GM13977 (cell line): Measurements from ENCODE around the gene ST7.

Experiments
- DNase-seq: peaks from one replicate; pipeline ENCODE4 v3.0.0; 2012; ENCODE audit warnings: low spot score
- in situ Hi-C: fragments of 300-500 bp; cut with MboI; formaldehyde crosslinking; loops from one replicate; pipeline ENCODE4 v1.12.0; 2022; ENCODE audit warnings: low sequenced_read_pairs, low pct_unique_long_range_greater_than_20kb, mixed read lengths, inconsistent platforms; ENCODE audit not compliant: unreplicated experiment
- TF ChIP-seq, protein P1 (sequence below): IDR thresholded peaks from 2 replicates; pipeline ENCODE4 v1.5.1; 2012; ENCODE audit warnings: mild to moderate bottlenecking, control low read depth; ENCODE audit not compliant: insufficient read depth; ENCODE audit errors: extremely low read depth, missing control alignments

ST7 gene

DNA sequence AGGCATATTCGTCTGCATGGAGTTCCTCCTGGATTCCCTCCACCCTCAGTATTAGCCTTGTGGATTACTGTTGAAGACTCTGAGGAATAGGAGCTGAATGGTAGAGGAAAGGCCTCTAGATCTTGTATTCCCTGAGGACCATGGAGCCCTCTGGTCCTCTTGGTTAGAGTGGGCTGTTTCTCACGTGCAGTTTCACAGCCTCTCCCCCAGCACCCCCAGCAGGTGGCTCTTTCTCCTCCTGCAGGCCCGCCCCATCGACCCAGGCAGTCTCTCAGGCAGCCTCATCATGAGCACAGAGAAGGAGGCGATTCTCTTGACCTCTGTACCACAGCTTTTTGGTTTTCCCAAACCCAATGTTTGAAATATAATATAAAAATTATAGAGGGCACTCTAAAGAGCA lies 267.5 kb downstream of the ST7 start:
- DNase-seq = no peak
- TF ChIP-seq, protein P1, sequence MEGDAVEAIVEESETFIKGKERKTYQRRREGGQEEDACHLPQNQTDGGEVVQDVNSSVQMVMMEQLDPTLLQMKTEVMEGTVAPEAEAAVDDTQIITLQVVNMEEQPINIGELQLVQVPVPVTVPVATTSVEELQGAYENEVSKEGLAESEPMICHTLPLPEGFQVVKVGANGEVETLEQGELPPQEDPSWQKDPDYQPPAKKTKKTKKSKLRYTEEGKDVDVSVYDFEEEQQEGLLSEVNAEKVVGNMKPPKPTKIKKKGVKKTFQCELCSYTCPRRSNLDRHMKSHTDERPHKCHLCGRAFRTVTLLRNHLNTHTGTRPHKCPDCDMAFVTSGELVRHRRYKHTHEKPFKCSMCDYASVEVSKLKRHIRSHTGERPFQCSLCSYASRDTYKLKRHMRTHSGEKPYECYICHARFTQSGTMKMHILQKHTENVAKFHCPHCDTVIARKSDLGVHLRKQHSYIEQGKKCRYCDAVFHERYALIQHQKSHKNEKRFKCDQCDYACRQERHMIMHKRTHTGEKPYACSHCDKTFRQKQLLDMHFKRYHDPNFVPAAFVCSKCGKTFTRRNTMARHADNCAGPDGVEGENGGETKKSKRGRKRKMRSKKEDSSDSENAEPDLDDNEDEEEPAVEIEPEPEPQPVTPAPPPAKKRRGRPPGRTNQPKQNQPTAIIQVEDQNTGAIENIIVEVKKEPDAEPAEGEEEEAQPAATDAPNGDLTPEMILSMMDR = no peak
- in situ Hi-C loops = no loop called here

GRCh38 chr7:117225536-117225935 lies 272.2 kb downstream of the ST7 start:
- DNase-seq = no peak
- TF ChIP-seq, protein P1 = no peak
- in situ Hi-C loops = no loop called here

GRCh38 chr7:117227091-117227490 lies 273.8 kb downstream of the ST7 start:
- in situ Hi-C loops = no loop called here
- DNase-seq = no peak
- TF ChIP-seq, protein P1 = no peak

DNA sequence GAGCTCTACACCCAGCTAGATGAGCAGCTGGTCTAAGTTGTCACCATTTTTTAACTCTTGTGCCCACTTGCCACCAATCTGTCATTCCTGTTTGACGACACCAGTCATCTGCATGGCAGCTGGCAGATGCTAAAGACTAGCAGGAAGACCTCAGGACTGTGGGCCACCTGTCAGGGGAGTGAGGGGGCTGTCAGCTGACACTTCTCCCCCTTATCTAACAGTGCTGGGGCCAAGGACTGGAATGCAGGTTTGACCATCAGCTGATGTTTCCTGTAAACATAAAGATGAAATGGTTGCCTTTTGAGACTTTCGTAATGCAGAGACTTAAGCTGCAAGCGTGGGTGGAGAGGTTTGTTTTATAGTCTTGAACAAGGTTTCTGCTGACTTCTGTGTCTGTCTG lies 276.0 kb downstream of the ST7 start:
- DNase-seq = no peak
- TF ChIP-seq, protein P1 = no peak
- in situ Hi-C loops = no loop called here

DNA sequence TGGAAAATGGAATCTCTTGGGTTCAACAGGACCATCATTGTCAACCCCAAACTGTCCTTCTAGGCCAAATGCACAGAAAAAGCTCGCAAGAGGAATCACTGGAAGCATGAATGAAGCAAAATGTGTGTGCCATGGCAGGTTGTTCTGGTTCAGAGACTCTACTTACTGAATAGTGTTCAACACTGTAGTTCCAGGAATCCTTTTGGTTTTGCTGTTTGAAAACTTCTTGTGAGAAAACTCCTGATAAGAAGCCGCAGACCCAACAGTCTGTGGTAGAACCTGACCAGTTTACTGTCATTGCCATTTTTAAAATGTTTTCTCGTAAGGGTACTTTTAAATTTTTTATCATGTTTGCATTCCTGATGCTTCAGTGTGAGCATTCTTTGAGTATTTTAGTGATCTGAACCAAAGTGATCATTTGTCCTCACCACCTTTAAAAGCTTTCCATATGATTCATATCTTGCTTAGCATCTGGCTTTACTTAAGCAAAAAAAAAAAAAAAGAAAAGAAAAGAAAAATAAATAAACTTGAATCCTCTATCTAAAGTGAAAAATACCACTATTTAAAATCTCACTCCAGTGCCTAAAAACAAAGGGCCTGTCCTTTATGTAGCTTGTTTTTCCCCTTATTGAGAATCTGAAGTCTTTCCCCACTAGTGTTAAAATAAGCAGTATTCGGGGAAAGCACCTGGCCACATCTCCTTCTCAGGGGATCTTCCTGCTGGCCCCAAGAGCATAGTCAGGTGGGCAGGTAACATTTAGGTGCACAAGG lies 277.2 kb downstream of the ST7 start:
- DNase-seq = peak; percentile 58
- TF ChIP-seq, protein P1 = no peak
- in situ Hi-C loops = no loop called here

DNA sequence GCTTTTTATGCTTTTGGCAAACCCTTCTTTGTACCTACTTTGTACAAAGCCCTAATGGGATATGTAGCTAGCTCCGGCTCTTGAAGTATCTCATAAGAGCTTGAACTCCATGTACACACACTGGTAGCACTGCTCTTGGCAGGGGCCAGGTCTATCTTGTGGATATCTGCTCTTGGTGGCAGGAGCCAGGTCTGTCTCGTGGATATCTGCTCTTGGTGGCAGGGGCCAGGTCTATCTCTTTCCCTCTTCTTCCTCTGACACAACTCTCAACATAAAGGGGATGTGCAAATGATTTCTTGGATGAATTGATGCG lies 277.7 kb downstream of the ST7 start:
- TF ChIP-seq, protein P1 = no peak
- in situ Hi-C loops = no loop called here

More for the DNA sequence above, 277.7 kb downstream of the ST7 start:
- no peak for DNase-seq
